H9 (cell line): ENCODE data around the gene RIPK1. TPM values are rescaled to one million over a fixed set of nuclear protein-coding genes. Genes with fewer than 3 reads are reported as not detected.
A peak's percentile ranks its signal among the peaks of the same experiment; 100 is the strongest.

ENCODE experiments used
- DNase-seq: peaks from one replicate; pipeline ENCODE4 v3.0.0-alpha.2; 2017
- H2AFZ ChIP-seq: one replicate; pipeline ENCODE4 v1.6.1; 2013; ENCODE audit warnings: mild to moderate bottlenecking, low read length, control low read depth, moderate library complexity
- H2AK5ac ChIP-seq: 2 replicates; pipeline ENCODE4 v1.6.1; 2013; ENCODE audit warnings: low read length, control low read depth, mixed read lengths; ENCODE audit not compliant: insufficient read length
- H2BK120ac ChIP-seq: one replicate; pipeline ENCODE4 v1.6.1; 2013; ENCODE audit warnings: low read depth, mild to moderate bottlenecking, low read length, control low read depth, inconsistent platforms; ENCODE audit not compliant: poor library complexity, severe bottlenecking
- H2BK12ac ChIP-seq: 2 replicates; pipeline ENCODE4 v1.6.1; 2013; ENCODE audit warnings: low read length, control low read depth, mixed read lengths, low read depth; ENCODE audit not compliant: insufficient read length
- H2BK15ac ChIP-seq: 2 replicates; pipeline ENCODE4 v1.6.1; 2013; ENCODE audit warnings: low read depth, low read length, control low read depth
- H2BK20ac ChIP-seq: one replicate; pipeline ENCODE4 v1.6.1; 2013; ENCODE audit warnings: low read depth, mild to moderate bottlenecking, low read length, control low read depth, inconsistent platforms; ENCODE audit not compliant: poor library complexity, severe bottlenecking
- H2BK5ac ChIP-seq: 2 replicates; pipeline ENCODE4 v1.6.1; 2013; ENCODE audit warnings: low read length, control low read depth, mixed read lengths; ENCODE audit not compliant: insufficient read length
- H3K14ac ChIP-seq: 2 replicates; pipeline ENCODE4 v1.6.1; 2013; ENCODE audit warnings: low read length, control low read depth; ENCODE audit not compliant: insufficient read depth
- H3K18ac ChIP-seq: 2 replicates; pipeline ENCODE4 v1.6.1; 2013; ENCODE audit warnings: low read depth, mild to moderate bottlenecking, mixed read lengths, low read length, control low read depth; ENCODE audit not compliant: insufficient read length
- H3K23ac ChIP-seq: 2 replicates; pipeline ENCODE4 v1.6.1; 2013; ENCODE audit warnings: low read length, control low read depth, mixed read lengths, low read depth; ENCODE audit not compliant: insufficient read length
- H3K23me2 ChIP-seq: 2 replicates; pipeline ENCODE4 v1.6.1; 2013; ENCODE audit warnings: low read depth, mild to moderate bottlenecking, mixed read lengths, low read length, control low read depth; ENCODE audit not compliant: insufficient read length, poor library complexity, severe bottlenecking
- H3K27ac ChIP-seq: 2 replicates; pipeline ENCODE4 v1.5.1; 2013; ENCODE audit warnings: low read length, control low read depth, mixed read lengths, low read depth; ENCODE audit not compliant: insufficient read length
- H3K27me3 ChIP-seq: 2 replicates; pipeline ENCODE4 v1.6.1; 2013; ENCODE audit warnings: low read length, control low read depth, inconsistent platforms; ENCODE audit not compliant: insufficient read depth
- H3K4ac ChIP-seq: 2 replicates; pipeline ENCODE4 v1.6.1; 2013; ENCODE audit warnings: low read depth, mild to moderate bottlenecking, control low read depth, inconsistent platforms, low read length, moderate library complexity
- H3K4me1 ChIP-seq: 2 replicates; pipeline ENCODE4 v1.6.1; 2013; ENCODE audit warnings: low read length, control low read depth, inconsistent platforms; ENCODE audit not compliant: insufficient read depth
- H3K4me2 ChIP-seq: 2 replicates; pipeline ENCODE4 v1.6.1; 2013; ENCODE audit warnings: low read length, control low read depth, mixed read lengths; ENCODE audit not compliant: insufficient read length, insufficient read depth
- H3K56ac ChIP-seq: 2 replicates; pipeline ENCODE4 v1.6.1; 2013; ENCODE audit warnings: low read depth, mild to moderate bottlenecking, mixed read lengths, low read length, control low read depth; ENCODE audit not compliant: insufficient read length
- H3K79me1 ChIP-seq: 2 replicates; pipeline ENCODE4 v1.6.1; 2013; ENCODE audit warnings: low read depth, mild to moderate bottlenecking, moderate library complexity, low read length, control low read depth, inconsistent platforms; ENCODE audit not compliant: insufficient read depth, poor library complexity, severe bottlenecking
- H3K79me2 ChIP-seq: 2 replicates; pipeline ENCODE4 v1.6.1; 2013; ENCODE audit warnings: low read length, control low read depth, inconsistent platforms; ENCODE audit not compliant: insufficient read depth
- H3K9ac ChIP-seq: 2 replicates; pipeline ENCODE4 v1.6.1; 2013; ENCODE audit warnings: low read length, control low read depth, mixed read lengths; ENCODE audit not compliant: insufficient read length; ENCODE audit errors: extremely low read depth
- H3K9me3 ChIP-seq: one replicate; pipeline ENCODE4 v1.6.1; 2013; ENCODE audit warnings: low read depth, low read length, inconsistent platforms; ENCODE audit not compliant: control insufficient read depth
- H3T11ph ChIP-seq: one replicate; pipeline ENCODE4 v1.6.1; 2013; ENCODE audit warnings: mild to moderate bottlenecking, low read length, control low read depth, inconsistent platforms
- H4K20me1 ChIP-seq: one replicate; pipeline ENCODE4 v1.6.1; 2013; ENCODE audit not compliant: control insufficient read depth, insufficient read length, insufficient read depth
- H4K5ac ChIP-seq: 2 replicates; pipeline ENCODE4 v1.6.1; 2013; ENCODE audit warnings: low read depth, mild to moderate bottlenecking, mixed read lengths, low read length, control low read depth; ENCODE audit not compliant: insufficient read length
- H4K8ac ChIP-seq: replicated peaks from 2 replicates; pipeline ENCODE4 v1.6.1; 2013; ENCODE audit warnings: low read length, control low read depth, mixed read lengths, low read depth; ENCODE audit not compliant: insufficient read length
- H4K91ac ChIP-seq: 2 replicates; pipeline ENCODE4 v1.6.1; 2013; ENCODE audit warnings: low read depth, mild to moderate bottlenecking, moderate library complexity, mixed read lengths, low read length, control low read depth; ENCODE audit not compliant: insufficient read length
- H3K27ac Mint-ChIP-seq, 3 experiments: 2 replicates in 2 of 3; 3 replicates in 1 of 3; pipeline ENCODE4 v1.8.0; 2020 to 2021; ENCODE audit warnings: mixed read lengths in 3 of 3, mild to moderate bottlenecking in 1 of 3, moderate library complexity in 1 of 3
- H3K27me3 Mint-ChIP-seq: 2 replicates; pipeline ENCODE4 v1.8.0; 2021; ENCODE audit warnings: low read depth, mild to moderate bottlenecking, moderate library complexity, mixed read lengths
- H3K36me3 Mint-ChIP-seq, 3 experiments: 2 replicates in 2 of 3; 3 replicates in 1 of 3; pipeline ENCODE4 v1.8.0; 2020 to 2021; ENCODE audit warnings: low read depth in 3 of 3, mixed read lengths in 3 of 3; ENCODE audit not compliant: insufficient read depth in 1 of 3
- H3K4me1 Mint-ChIP-seq, 2 experiments: 2 replicates each; pipeline ENCODE4 v1.8.0; 2020; ENCODE audit warnings: mixed read lengths in 2 of 2
- H3K4me3 Mint-ChIP-seq, 2 experiments: 2 replicates in 1 of 2; 3 replicates in 1 of 2; pipeline ENCODE4 v1.8.0; 2020 to 2021; ENCODE audit warnings: mild to moderate bottlenecking in 2 of 2, mixed read lengths in 2 of 2, moderate library complexity in 1 of 2
- H3K9me3 Mint-ChIP-seq, 2 experiments: 2 replicates in 1 of 2; 3 replicates in 1 of 2; pipeline ENCODE4 v1.8.0; 2020; ENCODE audit warnings: mild to moderate bottlenecking in 2 of 2, mixed read lengths in 2 of 2, moderate library complexity in 1 of 2
- CTCF ChIP-seq: fragments of 200-600 bp; sonication (generic); conservative IDR thresholded peaks from 3 replicates; pipeline ENCODE4 v1.8.0; 2021; ENCODE audit warnings: antibody characterized with exemption, mild to moderate bottlenecking
- WGBS: extraction: QIAGEN DNeasy Blood & Tissue Kit; methylation state at CpG from one replicate; pipeline ENCODE4 v1.1.7; 2013; ENCODE audit warnings: missing lambda C conversion rate, low lambda C conversion rate, mixed read lengths; ENCODE audit not compliant: insufficient read length; ENCODE audit errors: extremely low coverage; 5-methylcytosine and 5-hydroxymethylcytosine counted together
- total RNA-seq: library from RNA; stranded (reverse); gene quantifications from 2 replicates; pipeline ENCODE4 v1.2.1, GENCODE V29; 2021

RIPK1 gene
- total RNA-seq, 1 experiment from 2014 or later: 24.6 TPM

GRCh38 chr6:3151691-3152090, 83.4 kb downstream of the RIPK1 start:
- no peaks in the 10 kb centered on the region for H3K27me3 ChIP-seq
- Mint-ChIP-seq H3K27ac (peak overlapping the region in 1 of 3 experiments; percentile 26; a peak in 2 of 7 replicates), H3K4me1 (peaks cover 4 to 8% of the 10 kb centered on the region in 2 experiments), H3K9me3 (peaks cover 0 to under 1% of the 10 kb centered on the region in 2 experiments; a peak in 3 of 5 replicates), H3K36me3 (peaks cover 28 to 67% (median 55%) of the 10 kb centered on the region in 3 experiments), H3K4me3 (no peak overlapping the region), H3K27me3 (no peaks in the 10 kb centered on the region)
- H3K4me2 ChIP-seq: no peak overlapping the region
- no peak overlapping the region for H4K8ac ChIP-seq
- no peak overlapping the region for H2AK5ac ChIP-seq
- no peak for TF ChIP-seq CTCF
- H3K14ac ChIP-seq: no peak overlapping the region
- H2AFZ ChIP-seq: no peak overlapping the region
- no peaks in the 10 kb centered on the region for H4K20me1 ChIP-seq
- no peaks in the 10 kb centered on the region for H3K9me3 ChIP-seq
- no peak overlapping the region for H2BK20ac ChIP-seq
- no peak overlapping the region for H2BK120ac ChIP-seq
- H3K18ac ChIP-seq: no peak overlapping the region
- H3K79me2 ChIP-seq: peaks cover under 1% of the 10 kb centered on the region; the same call in 1 of the 2 replicates
- H3K79me1 ChIP-seq: no peaks in the 10 kb centered on the region
- DNase-seq: no peak
- WGBS: no CpG with 5 or more reads among the region's 5 CpGs
- no peak overlapping the region for H4K91ac ChIP-seq
- peaks cover 2% of the 10 kb centered on the region for H3K23me2 ChIP-seq
- H3K27ac ChIP-seq: no peak overlapping the region
- no peak overlapping the region for H3K9ac ChIP-seq
- no peak overlapping the region for H2BK12ac ChIP-seq
- no peak overlapping the region for H3K23ac ChIP-seq
- no peak overlapping the region for H3K56ac ChIP-seq
- no peak overlapping the region for H3T11ph ChIP-seq
- no peak overlapping the region for H2BK15ac ChIP-seq
- no peak overlapping the region for H4K5ac ChIP-seq
- H2BK5ac ChIP-seq: no peak overlapping the region
- H3K4me1 ChIP-seq: no peaks in the 10 kb centered on the region; the same call in 1 of the 2 replicates
- no peak overlapping the region for H3K4ac ChIP-seq
